ENCODE results near the gene KRT78.

Gene KRT78

GRCh38 chr12:52838609-52839435 is 10.0 kb downstream of the KRT78 start:
- no peak for DNase-seq

GRCh38 chr12:52837781-52838608 is 10.8 kb downstream of the KRT78 start:
- no peak for DNase-seq

DNA sequence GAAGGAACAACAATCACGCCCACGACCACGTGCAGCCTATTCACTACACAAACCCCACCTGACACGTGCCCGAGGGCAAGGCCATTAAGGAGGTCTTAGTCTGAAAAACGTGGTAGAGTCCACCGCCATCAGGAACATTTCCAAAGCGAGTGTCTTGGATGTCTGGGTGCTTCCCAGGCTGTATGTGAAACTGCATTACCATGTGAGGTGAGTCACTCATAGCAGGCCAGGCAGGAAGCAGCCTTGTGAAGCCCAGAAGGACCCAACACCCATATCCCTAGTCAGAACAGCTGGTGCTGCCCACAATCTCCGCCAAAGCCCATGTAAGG is 11.4 kb downstream of the KRT78 start:
- DNase-seq = no peak

DNA sequence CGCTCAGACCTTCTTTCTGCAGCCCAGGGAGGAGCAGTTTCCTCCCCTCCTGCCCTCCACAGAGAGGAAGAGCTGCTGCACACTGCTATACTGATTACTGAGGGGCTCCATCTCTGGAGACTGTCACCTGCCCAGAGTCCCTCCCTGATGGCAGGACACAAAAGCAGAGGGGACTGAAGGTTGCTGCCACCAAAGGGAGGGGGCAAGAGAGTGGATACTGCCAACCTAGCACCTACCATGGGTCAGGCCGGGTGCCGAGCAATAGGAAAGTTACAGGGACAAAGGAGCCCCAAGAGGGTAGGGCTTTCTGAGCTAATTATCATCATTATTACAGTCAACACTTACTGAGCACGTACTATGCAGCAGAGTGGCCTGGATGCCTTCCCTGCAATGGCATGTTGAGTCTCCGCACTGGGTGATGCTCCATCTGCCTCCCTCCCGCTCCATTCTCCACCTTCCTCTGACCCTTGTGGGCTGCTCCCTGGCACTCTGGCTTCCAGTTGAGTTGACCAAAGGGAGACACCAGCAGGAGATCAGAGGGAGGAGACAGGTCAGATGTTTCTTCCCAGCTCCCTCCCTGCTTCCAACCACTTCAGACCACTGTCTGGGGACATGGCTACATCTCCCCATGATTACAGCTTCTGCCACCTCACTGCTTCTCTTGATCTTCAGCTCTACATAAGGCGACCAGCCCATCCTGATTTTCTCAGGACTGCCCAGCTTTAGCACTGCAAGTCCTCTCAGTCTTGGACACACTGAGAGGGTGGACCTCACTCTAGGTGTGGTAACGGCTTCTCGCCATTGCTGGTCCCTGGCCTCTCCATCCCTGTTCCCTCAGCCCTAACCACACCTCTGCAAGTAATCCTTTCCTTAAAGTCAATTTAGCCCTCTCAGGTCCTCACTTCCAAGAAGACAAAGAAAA is 12.0 kb downstream of the KRT78 start:
- no peak for DNase-seq

GRCh38 chr12:52836042-52836466 is 12.7 kb downstream of the KRT78 start:
- peak; percentile 17 for DNase-seq

GRCh38 chr12:52835271-52836041 is 13.3 kb downstream of the KRT78 start:
- no peak for DNase-seq

- no peak for DNase-seq
Measured at GRCh38 chr12:52834727-52835001, 14.1 kb downstream of the KRT78 start.

DNA sequence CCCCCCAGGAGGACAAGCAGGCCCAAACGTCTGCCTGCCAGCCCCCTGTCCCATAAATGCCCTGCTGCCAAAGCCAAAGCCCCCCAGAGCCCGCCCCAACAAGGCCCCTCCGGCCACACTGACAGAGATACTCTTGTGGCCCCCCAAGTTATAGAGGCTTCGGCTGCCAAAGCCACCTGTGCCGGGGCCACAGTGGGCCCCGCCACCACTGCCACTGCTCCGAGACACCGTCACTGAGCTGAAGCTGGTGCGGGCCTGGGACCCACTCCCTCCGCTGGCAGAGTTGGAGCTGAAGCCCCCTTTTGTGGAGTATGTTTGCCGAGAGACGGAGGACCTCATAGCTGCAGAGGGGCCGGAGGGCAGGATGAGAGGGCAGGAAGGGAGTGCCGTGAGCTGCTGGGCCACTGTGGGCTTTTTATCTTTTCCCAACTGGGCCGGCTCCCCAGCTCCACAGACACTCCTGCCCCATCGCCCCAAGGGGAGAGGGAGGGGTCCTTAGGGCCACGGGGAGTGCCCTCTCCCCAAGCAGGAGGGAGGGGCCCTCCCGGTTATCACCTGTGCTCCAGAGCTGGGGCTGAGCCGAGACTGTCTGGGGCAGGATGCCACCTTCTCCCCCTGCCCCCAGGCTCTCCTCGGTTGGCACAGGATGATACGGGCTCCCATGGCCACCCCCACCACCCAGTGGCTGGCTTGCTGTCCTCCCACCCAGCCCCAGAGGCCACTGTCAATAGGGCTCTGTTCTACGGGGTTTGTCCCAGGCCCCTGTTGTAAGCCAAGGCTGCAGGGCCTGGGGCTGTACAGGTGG is 14.7 kb downstream of the KRT78 start, which contains the start of gene KRT79:
Gene KRT79 (minus strand): TSS at position 390 of the 805 bp plus-strand sequence. CDS start 51 bp downstream, at position 339.
- no peak for DNase-seq

GRCh38 chr12:52832985-52833905 is 15.5 kb downstream of the KRT78 start:
- DNase-seq = no peak

DNA sequence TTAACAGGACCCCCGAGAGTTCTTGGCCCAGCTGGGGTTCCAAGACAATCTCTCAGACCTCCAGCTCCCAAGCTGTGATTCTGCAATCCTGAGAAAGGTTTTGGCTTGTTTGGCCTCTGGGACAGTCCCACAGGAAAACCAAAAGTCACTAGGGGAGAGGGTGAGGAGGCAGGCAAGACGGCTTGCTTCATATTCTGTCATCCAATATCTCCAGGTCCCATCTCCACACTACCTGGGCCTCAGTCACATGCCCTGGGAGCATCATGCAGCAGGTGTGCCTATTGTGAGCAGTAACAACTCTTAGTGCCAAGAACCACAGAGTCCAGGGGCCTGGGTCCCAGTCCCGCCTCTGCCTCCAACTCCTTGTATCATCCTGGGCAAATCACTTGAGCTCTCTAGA is 16.3 kb downstream of the KRT78 start:
- no peak for DNase-seq

DNA sequence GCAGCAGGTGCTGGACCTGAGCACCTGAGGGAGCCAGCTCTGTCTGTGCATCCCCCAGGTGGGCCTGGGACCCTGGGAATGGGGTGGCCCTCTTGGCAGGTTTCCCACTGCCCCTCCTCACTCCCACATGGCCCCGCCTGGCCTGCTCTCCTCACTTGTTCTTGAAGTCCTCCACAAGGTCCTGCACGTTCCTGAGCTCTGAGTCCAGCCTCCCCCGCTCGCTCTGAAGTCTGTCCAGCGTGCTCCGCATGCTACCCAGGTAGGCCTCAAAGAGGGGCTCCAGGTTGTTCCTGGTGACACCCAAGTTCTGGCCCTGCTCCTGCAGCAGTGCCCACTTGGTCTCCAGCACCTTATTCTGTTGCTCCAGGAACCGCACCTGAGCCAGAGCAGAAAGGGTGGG is 17.5 kb downstream of the KRT78 start:
- no peak for DNase-seq

GRCh38 chr12:52829986-52830770 is 18.6 kb downstream of the KRT78 start:
- DNase-seq = no peak

DNA sequence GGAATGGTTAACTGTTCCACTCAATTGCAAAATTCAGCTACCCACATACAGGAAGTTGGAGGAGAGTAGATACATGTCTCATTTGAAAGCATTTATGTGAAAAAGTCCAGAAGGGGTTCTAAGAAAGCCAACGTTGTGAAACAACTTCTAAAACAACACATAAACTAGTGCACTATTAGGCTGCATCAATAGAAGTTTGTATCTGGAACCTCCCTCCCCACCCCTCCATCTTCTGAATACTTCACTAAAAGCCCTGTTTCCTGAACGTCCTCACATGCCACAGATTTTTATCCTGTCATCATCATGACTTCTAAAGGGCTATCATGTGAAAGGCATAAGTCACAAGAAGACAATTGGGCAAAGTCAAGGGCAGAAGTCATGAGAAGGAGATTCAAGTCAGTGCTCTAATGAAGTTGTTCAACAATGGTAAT is 20.2 kb downstream of the KRT78 start:
- no peak for DNase-seq

DNA sequence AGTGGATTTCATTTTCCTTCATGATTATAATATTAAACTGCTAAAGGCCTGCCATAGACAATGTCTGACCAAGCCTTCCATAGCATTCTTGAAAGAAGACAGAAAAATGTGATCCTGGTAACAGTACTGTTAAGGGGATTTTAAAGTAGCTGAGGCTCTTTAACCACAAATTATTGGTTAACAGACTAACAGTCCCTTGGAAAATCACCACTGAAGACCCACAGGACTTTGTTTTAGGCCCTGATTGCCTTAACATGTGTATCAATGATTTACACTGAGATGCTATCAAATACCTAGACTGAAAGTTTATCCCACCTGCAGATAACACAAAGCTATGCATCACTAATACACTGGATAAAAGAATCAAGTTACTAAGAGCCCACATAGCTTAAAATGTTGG is 20.6 kb downstream of the KRT78 start:
- no peak for DNase-seq

GRCh38 chr12:52827499-52828090 is 21.2 kb downstream of the KRT78 start:
- DNase-seq = no peak

DNA sequence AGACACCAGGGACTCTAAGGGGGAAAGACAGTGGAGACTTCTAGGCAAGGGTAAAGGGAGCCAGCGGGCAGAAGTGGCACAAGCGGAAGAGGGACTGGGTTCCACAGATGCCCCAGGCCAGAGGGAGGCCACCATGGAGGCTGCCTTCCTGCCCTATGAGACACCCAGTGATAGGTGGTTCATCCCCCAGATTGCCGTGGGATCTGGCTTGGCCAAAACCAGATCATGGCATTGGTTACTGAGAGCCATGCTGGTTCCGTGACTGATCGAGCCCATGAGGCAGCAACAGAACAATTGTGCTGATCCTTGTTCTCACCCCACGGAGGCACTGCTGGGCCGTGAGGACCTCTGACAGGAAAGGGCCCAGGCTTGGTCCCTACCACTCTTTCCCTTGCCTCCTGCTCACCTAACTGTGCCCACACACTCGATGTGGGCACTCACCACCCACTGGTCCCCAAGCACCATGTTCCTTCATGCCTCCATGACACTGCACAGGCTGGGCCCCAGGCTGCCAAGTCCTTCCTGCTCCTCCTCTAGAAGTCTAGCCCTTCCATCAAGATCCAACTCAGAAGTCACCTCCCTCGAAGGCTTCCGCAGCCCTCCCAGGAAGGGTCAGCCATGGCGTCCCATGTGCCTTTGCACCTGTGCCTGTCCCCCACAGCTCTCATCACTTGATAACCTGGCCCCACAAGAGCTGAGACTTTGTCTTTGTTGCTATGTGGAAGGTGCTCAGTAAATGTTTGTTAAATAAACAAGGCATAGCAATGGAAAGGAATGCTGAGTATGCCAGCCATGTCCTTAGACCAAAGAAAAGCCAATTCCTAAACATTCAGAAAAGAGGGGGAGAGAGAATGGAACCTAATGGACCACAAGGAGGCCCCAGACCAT is 21.9 kb downstream of the KRT78 start:
- no peak for DNase-seq

- no peak for DNase-seq
Measured at GRCh38 chr12:52825961-52826360, 22.8 kb downstream of the KRT78 start.

All from CD4-positive, alpha-beta T cell treated with Interleukin-21 for 1 hour (primary cell).